AG04449 (cell line): ENCODE results near the gene DSCAM.

Source experiments
- CTCF ChIA-PET: fragments of 350-600 bp; formaldehyde crosslinking; extraction: SDS; loops from one replicate; lab custom pipeline; 2021; ENCODE audit warnings: antibody characterized with exemption; lab: Yijun Ruan, JAX
- POLR2A ChIA-PET: fragments of 400-600, 350-600 bp; formaldehyde crosslinking; extraction: SDS; loops from one replicate; lab custom pipeline; 2020; ENCODE audit warnings: antibody characterized with exemption, inconsistent platforms; lab: Yijun Ruan, JAX
- DNase-seq: peaks from one replicate; pipeline ENCODE4 v3.0.0-alpha.2; 2010; ENCODE audit warnings: low read depth, low spot score
- H3K4me3 ChIP-seq: 2 replicates; pipeline ENCODE4 v1.5.1; 2011; ENCODE audit warnings: low read depth, mild to moderate bottlenecking, control low read depth, low read length
- TF ChIP-seq, protein P1 (sequence below): IDR thresholded peaks from one replicate; pipeline ENCODE4 v1.5.1; 2011; ENCODE audit warnings: mild to moderate bottlenecking, moderate library complexity, low read length, control low read depth, inconsistent platforms; ENCODE audit not compliant: insufficient read depth; ENCODE audit errors: missing control alignments

Gene DSCAM

DNA sequence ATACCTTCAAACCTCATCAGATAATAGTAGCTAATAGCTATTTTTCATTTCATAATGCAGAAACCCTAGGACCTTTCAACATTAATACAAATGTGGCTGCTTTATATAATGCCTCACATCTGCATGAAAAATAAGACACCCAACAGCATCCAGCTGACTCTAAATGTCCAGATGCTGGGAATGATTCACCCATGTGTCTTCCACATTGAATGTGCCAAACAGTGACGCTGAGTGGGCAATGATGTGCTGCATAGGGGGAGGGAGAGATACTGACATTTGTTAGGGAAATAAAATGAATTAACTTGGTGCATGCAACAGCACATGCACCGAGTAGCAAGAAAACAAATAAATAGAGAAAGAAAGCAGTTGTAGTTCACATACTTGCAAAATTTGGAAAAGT lies 199.3 kb downstream of the DSCAM start:
- H3K4me3 ChIP-seq = no peak overlapping the region
- CTCF ChIA-PET = interaction anchor here (1.0 kb wide), 1 partner anchor 14 kb away, joined by 3 read pairs; no protein-coding TSS in a partner anchor
- DNase-seq = no peak
- POLR2A ChIA-PET = no interaction called here
- TF ChIP-seq, protein P1, sequence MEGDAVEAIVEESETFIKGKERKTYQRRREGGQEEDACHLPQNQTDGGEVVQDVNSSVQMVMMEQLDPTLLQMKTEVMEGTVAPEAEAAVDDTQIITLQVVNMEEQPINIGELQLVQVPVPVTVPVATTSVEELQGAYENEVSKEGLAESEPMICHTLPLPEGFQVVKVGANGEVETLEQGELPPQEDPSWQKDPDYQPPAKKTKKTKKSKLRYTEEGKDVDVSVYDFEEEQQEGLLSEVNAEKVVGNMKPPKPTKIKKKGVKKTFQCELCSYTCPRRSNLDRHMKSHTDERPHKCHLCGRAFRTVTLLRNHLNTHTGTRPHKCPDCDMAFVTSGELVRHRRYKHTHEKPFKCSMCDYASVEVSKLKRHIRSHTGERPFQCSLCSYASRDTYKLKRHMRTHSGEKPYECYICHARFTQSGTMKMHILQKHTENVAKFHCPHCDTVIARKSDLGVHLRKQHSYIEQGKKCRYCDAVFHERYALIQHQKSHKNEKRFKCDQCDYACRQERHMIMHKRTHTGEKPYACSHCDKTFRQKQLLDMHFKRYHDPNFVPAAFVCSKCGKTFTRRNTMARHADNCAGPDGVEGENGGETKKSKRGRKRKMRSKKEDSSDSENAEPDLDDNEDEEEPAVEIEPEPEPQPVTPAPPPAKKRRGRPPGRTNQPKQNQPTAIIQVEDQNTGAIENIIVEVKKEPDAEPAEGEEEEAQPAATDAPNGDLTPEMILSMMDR = no peak

DNA sequence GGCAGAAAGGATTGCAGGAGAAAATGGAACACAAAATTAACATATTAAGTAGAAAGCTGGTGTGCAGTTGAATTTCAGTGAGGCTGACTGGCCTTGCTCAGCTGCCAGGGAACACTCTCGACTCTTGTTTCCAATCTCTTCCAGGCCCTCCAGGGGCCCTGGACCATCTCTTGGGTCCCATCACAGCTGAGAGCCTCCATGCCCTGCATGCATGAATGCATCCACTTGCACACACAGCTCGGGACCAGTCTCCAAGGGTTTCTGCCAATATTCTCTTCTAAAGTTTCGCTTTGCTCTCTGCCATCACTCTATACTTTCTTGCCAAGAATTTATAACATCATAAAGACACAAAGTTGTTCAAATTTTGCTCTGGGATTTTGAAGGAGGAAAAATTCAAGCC lies 200.3 kb downstream of the DSCAM start:
- POLR2A ChIA-PET = no interaction called here
- CTCF ChIA-PET = interaction anchor here (1.0 kb wide), 1 partner anchor 13 kb away, joined by 3 read pairs; no protein-coding TSS in a partner anchor
- no peak for DNase-seq
- H3K4me3 ChIP-seq = no peak overlapping the region
- TF ChIP-seq, protein P1 = no peak

DNA sequence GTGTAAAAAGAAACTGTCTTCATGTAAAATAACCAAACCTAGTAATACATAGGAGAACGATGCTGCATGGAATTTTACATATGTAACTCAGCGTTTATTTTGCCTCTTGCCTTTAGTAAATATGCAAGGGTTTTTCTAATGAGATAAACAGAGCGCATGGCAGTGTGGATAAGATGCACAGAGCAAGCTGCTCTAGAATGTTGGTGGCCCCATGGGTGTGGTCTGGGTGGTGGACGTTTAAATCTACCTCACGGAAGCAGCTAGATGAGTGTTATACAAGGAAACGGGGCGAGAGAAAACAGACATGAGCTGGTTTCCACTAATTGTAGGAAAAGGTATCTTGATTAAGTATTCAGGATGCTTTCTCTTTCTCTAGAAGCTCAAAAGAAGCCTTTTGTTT lies 205.9 kb downstream of the DSCAM start:
- TF ChIP-seq, protein P1 = no peak
- POLR2A ChIA-PET = no interaction called here
- no peak for DNase-seq
- CTCF ChIA-PET = interaction anchor here (0.6 kb wide), 1 partner anchor 8 kb away, joined by 3 read pairs; no protein-coding TSS in a partner anchor
- H3K4me3 ChIP-seq = no peak overlapping the region

DNA sequence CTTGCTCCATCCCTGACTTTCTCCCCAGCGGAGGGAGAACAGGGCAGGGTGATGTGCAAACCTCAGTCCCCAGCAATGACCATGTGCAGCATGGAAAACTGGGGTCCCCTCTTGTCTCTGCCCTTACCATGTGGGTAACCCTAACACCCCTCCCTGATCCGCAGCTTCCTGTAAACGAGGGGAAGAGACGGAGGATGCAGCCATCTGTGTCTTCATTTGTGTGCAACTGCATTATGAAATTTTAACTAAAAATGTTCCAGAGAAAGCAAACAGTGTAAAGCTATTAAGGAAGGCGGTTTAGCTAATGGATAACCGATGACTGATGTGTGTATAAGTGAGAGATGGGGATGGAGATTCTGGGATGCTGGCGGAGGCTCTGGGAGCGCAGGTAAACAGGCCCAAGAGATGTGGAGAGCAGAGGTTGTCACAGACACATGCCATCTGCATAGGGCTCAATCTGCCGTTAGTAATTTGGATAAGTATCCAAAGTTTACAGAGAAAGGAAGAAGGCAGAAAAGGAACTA lies 206.6 kb downstream of the DSCAM start:
- CTCF ChIA-PET = no interaction called here
- POLR2A ChIA-PET = no interaction called here
- no peak overlapping the region for H3K4me3 ChIP-seq
- no peak for DNase-seq
- TF ChIP-seq, protein P1 = no peak

DNA sequence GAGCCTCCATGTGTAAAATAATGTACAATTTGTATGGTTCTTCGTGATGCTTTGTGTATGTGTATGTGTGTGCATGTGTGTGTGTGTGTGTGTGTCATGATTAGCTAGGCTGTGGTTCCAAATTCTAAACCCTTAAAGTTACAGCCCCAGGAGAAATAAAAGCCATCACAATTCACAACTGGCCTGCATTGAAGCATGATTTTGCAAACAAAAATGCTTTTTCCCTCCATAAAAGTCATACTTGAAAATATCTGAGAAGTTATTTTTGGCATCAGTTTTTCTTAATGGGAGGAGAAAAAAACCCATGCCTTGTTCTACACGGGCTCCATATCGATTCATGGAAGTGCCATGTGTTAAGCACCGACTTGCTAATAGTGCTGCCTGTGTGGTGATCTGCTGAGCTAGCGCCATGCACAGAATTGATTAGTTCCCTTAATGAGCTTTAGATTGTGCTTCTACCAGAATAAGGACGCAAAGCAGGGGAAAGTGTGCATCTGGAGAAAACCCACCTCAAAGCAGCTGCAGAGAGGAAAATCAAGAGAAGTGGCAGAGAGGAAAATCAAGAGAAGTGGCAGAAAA lies 207.3 kb downstream of the DSCAM start:
- TF ChIP-seq, protein P1 = no peak
- no peak for DNase-seq
- ChIA-PET POLR2A (no interaction called here), CTCF (no interaction called here)
- H3K4me3 ChIP-seq = no peak overlapping the region

DNA sequence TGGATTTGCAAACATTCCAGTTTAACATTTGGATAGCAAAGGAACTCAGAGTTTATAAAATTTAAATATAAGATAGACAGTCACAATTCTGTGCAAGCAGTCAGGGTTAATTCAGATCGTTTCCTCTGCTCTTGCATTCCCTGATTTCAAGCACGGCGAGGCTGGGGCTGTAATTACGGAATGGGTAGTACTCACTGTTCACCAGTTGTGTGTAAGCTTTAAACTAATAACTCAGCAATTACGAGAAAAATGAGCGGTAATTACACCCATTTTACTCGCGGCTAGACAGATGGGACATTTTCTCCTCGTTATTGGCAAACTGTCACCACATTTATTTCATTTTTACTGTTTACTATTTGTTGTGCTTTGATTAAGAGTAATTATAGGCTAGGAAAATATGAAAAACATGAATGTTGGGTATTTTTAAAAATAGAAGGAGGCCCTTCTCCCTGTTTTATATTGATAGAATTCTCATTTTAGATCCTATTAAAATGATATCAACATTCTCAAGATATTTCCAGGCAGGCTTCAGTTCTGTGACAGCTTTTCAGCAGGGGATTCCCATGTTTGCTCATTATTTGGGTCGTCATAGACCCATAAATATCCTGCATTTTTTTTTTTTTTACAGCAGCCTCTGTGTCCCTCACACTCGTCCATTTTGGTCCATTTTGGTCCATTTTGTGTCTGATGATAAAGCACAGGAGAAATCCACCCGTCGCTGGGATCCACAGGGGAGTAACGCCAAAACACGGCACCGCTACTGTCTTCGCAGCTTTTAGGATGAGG lies 208.3 kb downstream of the DSCAM start:
- CTCF ChIA-PET = no interaction called here

More for the DNA sequence above, 208.3 kb downstream of the DSCAM start:
- POLR2A ChIA-PET = no interaction called here
- no peak for DNase-seq
- H3K4me3 ChIP-seq = no peak overlapping the region
- TF ChIP-seq, protein P1 = no peak
